Right cardiac atrium (tissue), 5 donors: Measurements from ENCODE around the gene SART3. TPM values are rescaled to one million over a fixed set of nuclear protein-coding genes. Genes with fewer than 3 reads are reported as not detected.
A peak's percentile ranks its signal among the peaks of the same experiment; 100 is the strongest.

Experiments used
- ATAC-seq, 2 donors: fragments of 200-7000 bp; cut with Tn5 transposase; one replicate each; pipeline versions ENCODE4 v1.8.0 to v1.9.1; 2020; ENCODE audit warnings: moderate library complexity in 2 of 2, mild to moderate bottlenecking in 1 of 2
- DNase-seq, 3 donors: peaks; one replicate each; pipeline ENCODE4 v3.0.0-alpha.2; 2020
- H3K27ac ChIP-seq: one replicate; pipeline ENCODE4 v1.5.1; 2013; ENCODE audit warnings: mild to moderate bottlenecking, low read length, control low read depth, moderate library complexity
- H3K27me3 ChIP-seq: one replicate; pipeline ENCODE4 v1.6.1; 2013; ENCODE audit not compliant: control insufficient read depth, insufficient read depth
- H3K4me1 ChIP-seq: one replicate; pipeline ENCODE4 v1.6.1; 2013; ENCODE audit warnings: low read length; ENCODE audit not compliant: control insufficient read depth, insufficient read depth
- H3K4me3 ChIP-seq: one replicate; pipeline ENCODE4 v1.5.1; 2013; ENCODE audit warnings: low read length, control low read depth
- H3K9me3 ChIP-seq: one replicate; pipeline ENCODE4 v1.6.1; 2013; ENCODE audit warnings: low read length; ENCODE audit not compliant: control insufficient read depth
- WGBS: extraction: QIAGEN DNeasy Blood & Tissue Kit; methylation state at CpG from one replicate; pipeline ENCODE4 v1.1.7; 2013; 5-methylcytosine and 5-hydroxymethylcytosine counted together
- intact Hi-C, 4 donors: fragments of 100-400 bp; cut with DNase I; formaldehyde crosslinking; loops; one replicate each; pipeline versions ENCODE4 v1.11.0 to v1.14.0; 2022 to 2023
- polyA plus RNA-seq: library from polyadenylated mRNA; stranded (reverse); fragments of 200-250 nt; gene quantifications from one replicate; pipeline ENCODE4 v1.2.3, GENCODE V29; 2013
- total RNA-seq, 4 donors: library from RNA; stranded (reverse); fragmentation: NEBNext Ultra II Directional; extraction: Animal tissue kit (Norgen Biotek cat#: 25700); gene quantifications; one replicate each; pipeline ENCODE4 v1.2.1, GENCODE V29; 2021
- donor health status: healthy with polysubstance abuse.
- donor health status: DM: no; HTN: yes; CAD: no.
- donor health status: DM: no; HTN: no; CAD: no.
- donor health status: DM: no; HTN: yes; CAD: no; lungs with severe emphysema.
- donor health status: DM: yes; HTN: yes; CAD: no.

SART3 gene
- total and polyA plus RNA-seq, 5 donors: 14.2 to 27.7 (median 23.9) TPM

GRCh38 chr12:108604208-108604941 is 43.4 kb upstream of the SART3 start:
- no peak overlapping the region for H3K4me3 ChIP-seq
- DNase-seq (no peak), ATAC-seq (no peak)
- H3K27ac ChIP-seq: no peak overlapping the region
- H3K27me3 ChIP-seq: no peaks in the 10 kb centered on the region
- intact Hi-C loops: no loop called here
- no peaks in the 10 kb centered on the region for H3K9me3 ChIP-seq
- 45% methylated on average over 14 of the region's 14 CpGs for WGBS
- no peaks in the 10 kb centered on the region for H3K4me1 ChIP-seq

- 88% methylated on average over 4 of the region's 4 CpGs for WGBS
- ATAC-seq: no peak
- Histone ChIP-seq H3K4me3 (no peak overlapping the region), H3K4me1 (no peaks in the 10 kb centered on the region), H3K9me3 (no peaks in the 10 kb centered on the region), H3K27me3 (no peaks in the 10 kb centered on the region), H3K27ac (no peak overlapping the region)
- intact Hi-C loops: no loop called here
- DNase-seq: no peak
Measured at GRCh38 chr12:108603743-108604142, 42.8 kb upstream of the SART3 start.

DNA sequence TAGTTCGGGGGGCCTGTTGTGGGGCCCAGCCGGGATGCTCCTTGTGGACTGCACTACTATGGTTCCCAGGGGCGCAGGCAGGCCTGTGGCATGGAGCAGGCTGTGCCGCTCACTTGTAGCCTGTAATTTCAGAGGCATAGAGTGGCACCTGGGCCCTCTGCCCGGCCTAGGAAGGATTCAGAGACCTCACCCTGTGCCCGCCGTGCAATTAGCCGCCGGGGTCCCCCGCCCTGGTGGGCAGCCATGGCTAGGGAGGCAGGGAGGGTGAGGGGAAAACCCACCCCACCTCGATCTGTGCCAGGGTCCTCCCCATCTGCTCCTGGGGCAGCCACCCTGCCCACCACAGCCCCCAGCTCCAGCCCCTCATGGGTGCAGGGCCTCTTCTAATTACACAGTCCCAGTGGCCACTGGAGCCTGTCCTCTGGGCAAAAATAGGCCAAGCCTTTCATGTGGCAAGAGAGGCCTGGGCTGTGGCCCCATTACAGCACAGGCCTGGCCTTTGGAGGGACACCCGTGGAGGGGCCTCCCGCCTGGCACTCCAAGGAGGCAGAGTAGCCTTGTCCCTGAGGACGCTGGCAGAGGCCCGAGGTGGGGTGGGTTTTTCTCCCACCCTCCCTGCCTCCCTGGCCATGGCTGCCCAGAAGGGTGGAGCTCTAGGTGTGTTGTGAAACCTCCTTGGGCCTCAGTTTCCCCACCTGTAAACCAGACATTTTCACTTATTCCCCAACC is 42.2 kb upstream of the SART3 start:
- H3K9me3 ChIP-seq: no peaks in the 10 kb centered on the region
- intact Hi-C loops: no loop called here
- no peak for DNase-seq
- H3K4me3 ChIP-seq: no peak overlapping the region
- H3K4me1 ChIP-seq: no peaks in the 10 kb centered on the region
- no peaks in the 10 kb centered on the region for H3K27me3 ChIP-seq
- 91% methylated on average over 15 of the region's 15 CpGs for WGBS
- H3K27ac ChIP-seq: no peak overlapping the region
- no peak for ATAC-seq

DNA sequence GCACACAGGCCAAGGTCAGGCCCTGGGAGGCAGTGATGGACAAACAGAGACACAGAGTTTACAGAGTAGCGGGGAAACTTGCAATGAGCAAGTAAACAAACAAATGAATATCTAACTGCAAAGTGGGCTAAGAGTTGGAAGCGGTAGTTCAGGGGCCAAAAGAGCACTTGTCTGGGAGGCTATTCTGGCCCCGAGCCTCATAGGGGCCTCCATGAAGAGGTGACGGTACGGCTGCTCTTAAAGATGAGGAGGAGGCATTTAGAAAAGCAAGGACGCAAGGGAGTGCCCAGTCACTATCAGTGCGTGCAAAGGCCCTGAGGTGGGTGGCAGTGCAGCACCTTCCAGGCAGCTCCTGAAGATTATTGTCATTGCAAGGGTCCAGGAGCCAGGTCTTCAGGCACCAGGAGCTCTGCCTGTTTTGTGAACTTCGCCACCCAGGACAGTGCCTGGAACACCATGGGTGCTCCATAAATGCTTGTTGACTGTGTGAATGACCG is 41.3 kb upstream of the SART3 start:
- 95% methylated on average over 9 of the region's 9 CpGs for WGBS
- no peaks in the 10 kb centered on the region for H3K9me3 ChIP-seq
- no peak for DNase-seq
- no peaks in the 10 kb centered on the region for H3K27me3 ChIP-seq
- H3K4me1 ChIP-seq: no peaks in the 10 kb centered on the region
- no peak overlapping the region for H3K4me3 ChIP-seq
- ATAC-seq: no peak
- no peak overlapping the region for H3K27ac ChIP-seq
- intact Hi-C loops: no loop called here

- no peaks in the 10 kb centered on the region for H3K9me3 ChIP-seq
- ATAC-seq (no peak), DNase-seq (no peak)
- no peak overlapping the region for H3K27ac ChIP-seq
- no peaks in the 10 kb centered on the region for H3K4me1 ChIP-seq
- 65% methylated on average over 4 of the region's 4 CpGs for WGBS
- intact Hi-C loops: no loop called here
- H3K4me3 ChIP-seq: no peak overlapping the region
- H3K27me3 ChIP-seq: no peaks in the 10 kb centered on the region
Measured at GRCh38 chr12:108600702-108601007, 39.7 kb upstream of the SART3 start.

GRCh38 chr12:108599948-108600701 is 39.2 kb upstream of the SART3 start:
- 85% methylated on average over 10 of the region's 10 CpGs for WGBS
- ATAC-seq (no peak), DNase-seq (no peak)
- intact Hi-C loops: no loop called here
- Histone ChIP-seq H3K27ac (no peak overlapping the region), H3K4me3 (no peak overlapping the region), H3K4me1 (no peaks in the 10 kb centered on the region), H3K9me3 (no peaks in the 10 kb centered on the region), H3K27me3 (no peaks in the 10 kb centered on the region)

GRCh38 chr12:108599541-108599940 is 38.6 kb upstream of the SART3 start:
- Histone ChIP-seq H3K4me1 (no peaks in the 10 kb centered on the region), H3K4me3 (no peak overlapping the region), H3K27ac (no peak overlapping the region), H3K9me3 (no peaks in the 10 kb centered on the region), H3K27me3 (no peaks in the 10 kb centered on the region)
- DNase-seq (no peak), ATAC-seq (no peak)
- 82% methylated on average over 6 of the region's 6 CpGs for WGBS
- intact Hi-C loops: no loop called here

DNA sequence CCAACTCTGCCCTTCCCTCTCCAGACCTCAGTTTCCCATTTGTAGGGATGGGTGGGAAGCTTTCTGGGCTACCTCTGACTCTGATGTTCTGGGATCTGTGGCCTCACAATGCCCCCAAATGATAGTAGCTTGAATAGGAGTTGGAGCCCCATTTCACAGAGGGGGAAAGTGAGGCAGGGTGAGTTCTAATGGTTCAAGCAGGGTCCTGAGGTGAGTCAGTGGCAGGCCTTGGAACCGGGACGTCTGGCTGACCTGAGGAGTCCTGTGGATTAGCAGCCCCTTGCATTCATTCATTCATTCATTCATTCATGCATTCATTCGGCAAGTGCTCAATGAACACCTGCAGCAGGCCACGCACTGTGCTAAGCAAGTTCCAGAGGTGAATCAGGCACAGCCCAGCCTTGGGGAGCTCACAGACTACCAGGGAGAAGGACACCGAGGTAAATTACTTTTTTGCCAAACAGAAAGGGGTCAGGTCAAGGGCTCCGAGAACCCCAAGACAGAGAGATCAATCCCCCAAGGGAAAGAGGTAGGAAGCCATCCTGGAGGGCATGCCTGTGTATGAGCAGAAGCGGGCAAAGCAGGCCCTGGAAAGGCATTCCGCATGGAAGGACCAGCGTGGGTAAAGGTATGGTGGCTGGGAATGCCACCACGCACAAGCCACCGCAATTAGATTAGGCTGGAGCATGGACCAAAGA is 37.7 kb upstream of the SART3 start:
- intact Hi-C loops: no loop called here
- no peaks in the 10 kb centered on the region for H3K9me3 ChIP-seq
- no peak for ATAC-seq
- H3K4me1 ChIP-seq: no peaks in the 10 kb centered on the region
- H3K4me3 ChIP-seq: no peak overlapping the region
- H3K27ac ChIP-seq: no peak overlapping the region
- DNase-seq: no peak
- WGBS: 88% methylated on average over 11 of the region's 11 CpGs
- no peaks in the 10 kb centered on the region for H3K27me3 ChIP-seq

GRCh38 chr12:108597559-108598471 is 36.8 kb upstream of the SART3 start, which contains the start of gene TMEM119:
Gene TMEM119 (minus strand): TSS chr12:108598084. CDS start chr12:108592383, 5,701 bp downstream.
- WGBS: 34% methylated on average over 27 of the region's 27 CpGs
- no peaks in the 10 kb centered on the region for H3K4me1 ChIP-seq
- peak; percentile 45 to 80 (median 77) for DNase-seq

More at GRCh38 chr12:108597559-108598471, 36.8 kb upstream of the SART3 start, which contains the start of gene TMEM119:
- Histone ChIP-seq H3K4me3 (peak within 1 kb of the TSS; percentile 12), H3K27me3 (no peaks in the 10 kb centered on the region), H3K27ac (no peak within 1 kb of the TSS), H3K9me3 (no peaks in the 10 kb centered on the region)
- ATAC-seq: peak; percentile 53 to 57
- intact Hi-C loops: no loop called here
